SK-N-SH (cell line): ENCODE data around the gene OTOP2. TPM values are rescaled to one million over a fixed set of nuclear protein-coding genes. Genes with fewer than 3 reads are reported as not detected.

Experiments
- CTCF ChIA-PET: fragments of 300-600, 350-600 bp; formaldehyde crosslinking; extraction: SDS; loops from one replicate; lab custom pipeline; 2021; lab: Yijun Ruan, JAX
- POLR2A ChIA-PET: fragments of 350-600 bp; sonication (Branson Sonifier 250); formaldehyde crosslinking; extraction: SDS; loops from one replicate; lab custom pipeline; 2020; ENCODE audit warnings: antibody characterized with exemption, inconsistent platforms; lab: Yijun Ruan, JAX
- DNase-seq: peaks from one replicate; pipeline ENCODE4 v3.0.0; 2012
- H2AFZ ChIP-seq: fragments of 200-600 bp; sonication (generic); 2 replicates; pipeline ENCODE4 v1.8.1; 2016; ENCODE audit warnings: antibody characterized with exemption, mild to moderate bottlenecking, low read depth
- H3F3A ChIP-seq: fragments of 200-600 bp; sonication (generic); replicated peaks from 2 replicates; pipeline ENCODE3; 2016; ENCODE audit warnings: antibody characterized with exemption, mild to moderate bottlenecking; ENCODE audit not compliant: insufficient read depth
- H3K27ac ChIP-seq, 2 experiments: fragments of 200-500 bp in 1 of 2; fragments of 200-600 bp in 1 of 2; sonication (Bioruptor generic) in 1 of 2; sonication (generic), shearing (Covaris generic) in 1 of 2; 2 replicates each; pipeline versions ENCODE4 v1.5.1 to v1.6.1; 2014 to 2016; ENCODE audit warnings: low read depth in 2 of 2, inconsistent platforms in 1 of 2, low read length in 1 of 2, mild to moderate bottlenecking in 1 of 2, mixed read lengths in 1 of 2
- H3K27me3 ChIP-seq: fragments of 200-600 bp; sonication (generic), shearing (Covaris generic); 2 replicates; pipeline ENCODE4 v1.6.1; 2016; ENCODE audit warnings: mixed run types; ENCODE audit not compliant: insufficient read depth
- H3K36me3 ChIP-seq, 2 experiments: fragments of 200-500 bp in 1 of 2; fragments of 200-600 bp in 1 of 2; sonication (Bioruptor generic) in 1 of 2; sonication (generic) in 1 of 2; replicated peaks in 1 of 2; 2 replicates each; pipeline versions ENCODE3 to v1.5.1; 2014 to 2016; ENCODE audit warnings: low read length in 1 of 2, mild to moderate bottlenecking in 1 of 2; ENCODE audit not compliant: insufficient read depth in 2 of 2, control insufficient read depth in 1 of 2
- H3K4me1 ChIP-seq, 2 experiments: fragments of 200-500 bp in 1 of 2; fragments of 200-600 bp in 1 of 2; sonication (Bioruptor generic) in 1 of 2; sonication (generic), shearing (Covaris generic) in 1 of 2; 2 replicates each; pipeline versions ENCODE4 v1.5.1 to v1.6.1; 2014 to 2016; ENCODE audit warnings: low read depth in 1 of 2, low read length in 1 of 2, mixed run types in 1 of 2; ENCODE audit not compliant: insufficient read depth in 2 of 2, control insufficient read depth in 1 of 2
- H3K4me2 ChIP-seq: fragments of 200-600 bp; sonication (generic), shearing (Covaris generic); 2 replicates; pipeline ENCODE4 v1.6.1; 2017; ENCODE audit warnings: mixed run types
- H3K4me3 ChIP-seq, 2 experiments: fragments of 200-500 bp in 1 of 2; fragments of 200-600 bp in 1 of 2; sonication (Bioruptor generic) in 1 of 2; sonication (generic), shearing (Covaris generic) in 1 of 2; 2 replicates each; pipeline versions ENCODE4 v1.5.1 to v1.8.1; 2014 to 2016; ENCODE audit warnings: low read depth in 2 of 2, inconsistent platforms in 1 of 2, low read length in 1 of 2, mild to moderate bottlenecking in 1 of 2, mixed read lengths in 1 of 2, moderate library complexity in 1 of 2
- H3K79me2 ChIP-seq: fragments of 200-600 bp; sonication (generic); 2 replicates; pipeline ENCODE4 v1.8.1; 2017; ENCODE audit warnings: mild to moderate bottlenecking; ENCODE audit not compliant: insufficient read depth
- H3K9ac ChIP-seq: fragments of 200-600 bp; sonication (generic); 2 replicates; pipeline ENCODE4 v1.6.1; 2017; ENCODE audit warnings: mixed run types
- H3K9me2 ChIP-seq: fragments of 200-600 bp; sonication (generic); 2 replicates; pipeline ENCODE4 v1.6.1; 2017; ENCODE audit warnings: mixed run types
- H3K9me3 ChIP-seq: fragments of 200-600 bp; sonication (generic); 2 replicates; pipeline ENCODE4 v1.6.1; 2017; ENCODE audit warnings: mixed run types, mild to moderate bottlenecking, moderate library complexity
- H4K20me1 ChIP-seq: fragments of 200-600 bp; sonication (generic); 2 replicates; pipeline ENCODE4 v1.6.1; 2017; ENCODE audit warnings: mild to moderate bottlenecking, mixed run types; ENCODE audit not compliant: insufficient read depth
- CHD2 ChIP-seq: fragments of 150-350 bp; IDR thresholded peaks from 2 replicates; pipeline ENCODE4 v1.6.1; 2018; ENCODE audit warnings: low read length; ENCODE audit not compliant: partially characterized antibody
- EZH2phosphoT487 ChIP-seq: fragments of 200-600 bp; sonication (generic); IDR thresholded peaks from 2 replicates; pipeline ENCODE4 v1.6.1; 2017; ENCODE audit warnings: low read depth, mixed run types, mild to moderate bottlenecking, antibody characterized with exemption, moderate library complexity, borderline replicate concordance
- FOSL2 ChIP-seq: IDR thresholded peaks from 2 replicates; pipeline ENCODE4 v1.4.0; 2012; ENCODE audit warnings: low read depth, mild to moderate bottlenecking, moderate library complexity, borderline replicate concordance
- FOXJ3 ChIP-seq: sonication (generic); formaldehyde crosslinking; IDR thresholded peaks from 2 replicates; pipeline ENCODE4 v1.5.1; 2020; ENCODE audit warnings: mild to moderate bottlenecking, missing genetic modification reagents
- GABPA ChIP-seq: IDR thresholded peaks from 2 replicates; pipeline ENCODE4 v1.4.0; 2012; ENCODE audit warnings: low read depth, mild to moderate bottlenecking
- GATA2 ChIP-seq: sonication (generic); formaldehyde crosslinking; IDR thresholded peaks from 2 replicates; pipeline ENCODE4 v1.5.0; 2020; ENCODE audit warnings: mild to moderate bottlenecking, missing genetic modification reagents
- IRF3 ChIP-seq: fragments of 150-350 bp; IDR thresholded peaks from 2 replicates; pipeline ENCODE4 v1.6.1; 2016; ENCODE audit warnings: mild to moderate bottlenecking, low read depth, low read length
- JUND ChIP-seq: IDR thresholded peaks from 2 replicates; pipeline ENCODE4 v1.4.0; 2012
- RAD21 ChIP-seq: IDR thresholded peaks from 2 replicates; pipeline ENCODE4 v1.6.1; 2012; ENCODE audit warnings: mild to moderate bottlenecking, low read length
- RFX5 ChIP-seq: IDR thresholded peaks from 2 replicates; pipeline ENCODE4 v1.6.1; 2012; ENCODE audit warnings: mild to moderate bottlenecking, improper control_type of control experiment, low read length
- RXRA ChIP-seq: IDR thresholded peaks from 2 replicates; pipeline ENCODE4 v1.4.0; 2012; ENCODE audit warnings: low read depth, mild to moderate bottlenecking, borderline replicate concordance
- SIN3A ChIP-seq: IDR thresholded peaks from 2 replicates; pipeline ENCODE4 v1.6.1; 2012; ENCODE audit warnings: low read depth, mild to moderate bottlenecking, low read length, moderate library complexity, borderline replicate concordance
- SMC3 ChIP-seq: IDR thresholded peaks from 2 replicates; pipeline ENCODE4 v1.6.1; 2012; ENCODE audit warnings: low read depth, low read length, improper control_type of control experiment
- TAF1 ChIP-seq: IDR thresholded peaks from 2 replicates; pipeline ENCODE4 v1.6.1; 2012; ENCODE audit warnings: low read depth, mild to moderate bottlenecking, low read length, moderate library complexity, borderline replicate concordance
- TEAD4 ChIP-seq: IDR thresholded peaks from 2 replicates; pipeline ENCODE4 v1.4.0; 2012; ENCODE audit warnings: mild to moderate bottlenecking, borderline replicate concordance; ENCODE audit not compliant: insufficient read depth
- WGBS: methylation state at CpG from one replicate; pipeline ENCODE4 v1.1.6; 2017; ENCODE audit warnings: low lambda C conversion rate; 5-methylcytosine and 5-hydroxymethylcytosine counted together
- polyA plus RNA-seq, 3 experiments: library from polyadenylated mRNA; depleted of rRNA; stranded (reverse); fragments of >200 nt; gene quantifications; 2 replicates each; pipeline ENCODE4 v1.2.3, GENCODE V29; 2012
- TF ChIP-seq, protein P1 (sequence below): IDR thresholded peaks from 2 replicates; pipeline ENCODE4; 2012
- TF ChIP-seq, protein P2 (sequence below): IDR thresholded peaks from 2 replicates; pipeline ENCODE4 v1.6.1; 2012; ENCODE audit warnings: mild to moderate bottlenecking, low read depth, low read length, moderate library complexity
- TF ChIP-seq, protein P3 (sequence below): IDR thresholded peaks from 2 replicates; pipeline ENCODE4 v1.4.0; 2012; ENCODE audit warnings: low read depth, borderline replicate concordance
- TF ChIP-seq, protein P4 (sequence below): fragments of 150-350 bp; IDR thresholded peaks from 2 replicates; pipeline ENCODE4 v1.6.1; 2017; ENCODE audit warnings: antibody characterized with exemption, low read length, low read depth, borderline replicate concordance

Gene OTOP2
- polyA plus RNA-seq, 1 of the 3 experiments (the other 2 are of a cell fraction) = not detected

- Histone ChIP-seq H3K4me2 (no peak overlapping the region), H3F3A (no peaks in the 10 kb centered on the region), H4K20me1 (no peaks in the 10 kb centered on the region)
- CTCF ChIA-PET = interaction anchor here (2.0 to 8.3 kb wide), 4 partner anchors 15 to 148 kb away, joined by 6 to 77 read pairs (median 10); partner anchors contain the start of genes OTOP2 and USH1G
- TF ChIP-seq SIN3A (no peak), GABPA (no peak), TEAD4 (no peak), SMC3 (no peak), JUND (no peak), RXRA (no peak), CHD2 (no peak), FOSL2 (no peak), FOXJ3 (CRISPR knock-in tag) (no peak), EZH2phosphoT487 (no peak), RAD21 (no peak), RFX5 (no peak), GATA2 (CRISPR knock-in tag) (no peak), IRF3 (no peak), TAF1 (no peak)
- TF ChIP-seq, protein P1, sequence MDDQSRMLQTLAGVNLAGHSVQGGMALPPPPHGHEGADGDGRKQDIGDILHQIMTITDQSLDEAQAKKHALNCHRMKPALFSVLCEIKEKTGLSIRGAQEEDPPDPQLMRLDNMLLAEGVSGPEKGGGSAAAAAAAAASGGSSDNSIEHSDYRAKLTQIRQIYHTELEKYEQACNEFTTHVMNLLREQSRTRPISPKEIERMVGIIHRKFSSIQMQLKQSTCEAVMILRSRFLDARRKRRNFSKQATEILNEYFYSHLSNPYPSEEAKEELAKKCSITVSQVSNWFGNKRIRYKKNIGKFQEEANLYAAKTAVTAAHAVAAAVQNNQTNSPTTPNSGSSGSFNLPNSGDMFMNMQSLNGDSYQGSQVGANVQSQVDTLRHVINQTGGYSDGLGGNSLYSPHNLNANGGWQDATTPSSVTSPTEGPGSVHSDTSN = no peak
- TF ChIP-seq, protein P2, sequence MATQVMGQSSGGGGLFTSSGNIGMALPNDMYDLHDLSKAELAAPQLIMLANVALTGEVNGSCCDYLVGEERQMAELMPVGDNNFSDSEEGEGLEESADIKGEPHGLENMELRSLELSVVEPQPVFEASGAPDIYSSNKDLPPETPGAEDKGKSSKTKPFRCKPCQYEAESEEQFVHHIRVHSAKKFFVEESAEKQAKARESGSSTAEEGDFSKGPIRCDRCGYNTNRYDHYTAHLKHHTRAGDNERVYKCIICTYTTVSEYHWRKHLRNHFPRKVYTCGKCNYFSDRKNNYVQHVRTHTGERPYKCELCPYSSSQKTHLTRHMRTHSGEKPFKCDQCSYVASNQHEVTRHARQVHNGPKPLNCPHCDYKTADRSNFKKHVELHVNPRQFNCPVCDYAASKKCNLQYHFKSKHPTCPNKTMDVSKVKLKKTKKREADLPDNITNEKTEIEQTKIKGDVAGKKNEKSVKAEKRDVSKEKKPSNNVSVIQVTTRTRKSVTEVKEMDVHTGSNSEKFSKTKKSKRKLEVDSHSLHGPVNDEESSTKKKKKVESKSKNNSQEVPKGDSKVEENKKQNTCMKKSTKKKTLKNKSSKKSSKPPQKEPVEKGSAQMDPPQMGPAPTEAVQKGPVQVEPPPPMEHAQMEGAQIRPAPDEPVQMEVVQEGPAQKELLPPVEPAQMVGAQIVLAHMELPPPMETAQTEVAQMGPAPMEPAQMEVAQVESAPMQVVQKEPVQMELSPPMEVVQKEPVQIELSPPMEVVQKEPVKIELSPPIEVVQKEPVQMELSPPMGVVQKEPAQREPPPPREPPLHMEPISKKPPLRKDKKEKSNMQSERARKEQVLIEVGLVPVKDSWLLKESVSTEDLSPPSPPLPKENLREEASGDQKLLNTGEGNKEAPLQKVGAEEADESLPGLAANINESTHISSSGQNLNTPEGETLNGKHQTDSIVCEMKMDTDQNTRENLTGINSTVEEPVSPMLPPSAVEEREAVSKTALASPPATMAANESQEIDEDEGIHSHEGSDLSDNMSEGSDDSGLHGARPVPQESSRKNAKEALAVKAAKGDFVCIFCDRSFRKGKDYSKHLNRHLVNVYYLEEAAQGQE = no peak
- TF ChIP-seq, protein P3, sequence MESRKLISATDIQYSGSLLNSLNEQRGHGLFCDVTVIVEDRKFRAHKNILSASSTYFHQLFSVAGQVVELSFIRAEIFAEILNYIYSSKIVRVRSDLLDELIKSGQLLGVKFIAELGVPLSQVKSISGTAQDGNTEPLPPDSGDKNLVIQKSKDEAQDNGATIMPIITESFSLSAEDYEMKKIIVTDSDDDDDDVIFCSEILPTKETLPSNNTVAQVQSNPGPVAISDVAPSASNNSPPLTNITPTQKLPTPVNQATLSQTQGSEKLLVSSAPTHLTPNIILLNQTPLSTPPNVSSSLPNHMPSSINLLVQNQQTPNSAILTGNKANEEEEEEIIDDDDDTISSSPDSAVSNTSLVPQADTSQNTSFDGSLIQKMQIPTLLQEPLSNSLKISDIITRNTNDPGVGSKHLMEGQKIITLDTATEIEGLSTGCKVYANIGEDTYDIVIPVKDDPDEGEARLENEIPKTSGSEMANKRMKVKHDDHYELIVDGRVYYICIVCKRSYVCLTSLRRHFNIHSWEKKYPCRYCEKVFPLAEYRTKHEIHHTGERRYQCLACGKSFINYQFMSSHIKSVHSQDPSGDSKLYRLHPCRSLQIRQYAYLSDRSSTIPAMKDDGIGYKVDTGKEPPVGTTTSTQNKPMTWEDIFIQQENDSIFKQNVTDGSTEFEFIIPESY = no peak
- TF ChIP-seq, protein P4, sequence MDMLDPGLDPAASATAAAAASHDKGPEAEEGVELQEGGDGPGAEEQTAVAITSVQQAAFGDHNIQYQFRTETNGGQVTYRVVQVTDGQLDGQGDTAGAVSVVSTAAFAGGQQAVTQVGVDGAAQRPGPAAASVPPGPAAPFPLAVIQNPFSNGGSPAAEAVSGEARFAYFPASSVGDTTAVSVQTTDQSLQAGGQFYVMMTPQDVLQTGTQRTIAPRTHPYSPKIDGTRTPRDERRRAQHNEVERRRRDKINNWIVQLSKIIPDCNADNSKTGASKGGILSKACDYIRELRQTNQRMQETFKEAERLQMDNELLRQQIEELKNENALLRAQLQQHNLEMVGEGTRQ = no peak
- TF ChIP-seq, all 33 proteins: peak for 0
- 45% methylated on average over 8 of the region's 8 CpGs for WGBS
- Histone ChIP-seq H3K27me3 (peaks cover 83% of the 10 kb centered on the region), H3K4me3 (no peak overlapping the region), H3K36me3 (no peaks in the 10 kb centered on the region), H3K79me2 (no peaks in the 10 kb centered on the region), H3K9me2 (no peaks in the 10 kb centered on the region), H2AFZ (no peak overlapping the region), H3K9ac (no peak overlapping the region), H3K4me1 (no peaks in the 10 kb centered on the region; a peak in 1 of 4 replicates), H3K9me3 (no peaks in the 10 kb centered on the region), H3K27ac (no peak overlapping the region)
- POLR2A ChIA-PET = interaction anchor here (1.0 kb wide), 1 partner anchor 11 kb away, joined by 5 read pairs; no protein-coding TSS in a partner anchor
- no peak for DNase-seq
These were observed 15.5 kb downstream of the OTOP2 start for GRCh38 chr17:74939534-74939933.
